GM13976 (cell line): ENCODE data around the gene SNX13.

ENCODE experiments used
- DNase-seq: peaks from one replicate; pipeline ENCODE4 v3.0.0; 2012; ENCODE audit warnings: low spot score
- CTCF ChIP-seq: IDR thresholded peaks from 2 replicates; pipeline ENCODE4 v1.5.1; 2012; ENCODE audit warnings: borderline replicate concordance, mild to moderate bottlenecking; ENCODE audit not compliant: insufficient read depth; ENCODE audit errors: extremely low read depth, missing control alignments, control extremely low read depth
- in situ Hi-C: fragments of 300-500 bp; cut with MboI; formaldehyde crosslinking; loops from one replicate; pipeline ENCODE4 v1.12.0; 2022; ENCODE audit warnings: low sequenced_read_pairs, mixed read lengths, inconsistent platforms; ENCODE audit not compliant: unreplicated experiment

Gene SNX13

GRCh38 chr7:17832820-17833355 lies 107.4 kb downstream of the SNX13 start:
- no peak for TF ChIP-seq CTCF
- in situ Hi-C loops = no loop called here
- no peak for DNase-seq

- DNase-seq = no peak
- in situ Hi-C loops = no loop called here
- no peak for TF ChIP-seq CTCF
These were observed 108.1 kb downstream of the SNX13 start for GRCh38 chr7:17832242-17832641.

GRCh38 chr7:17830206-17830605 lies 110.1 kb downstream of the SNX13 start:
- no peak for DNase-seq
- in situ Hi-C loops = no loop called here
- TF ChIP-seq CTCF = no peak

GRCh38 chr7:17829001-17829400 lies 111.3 kb downstream of the SNX13 start:
- in situ Hi-C loops = no loop called here
- no peak for TF ChIP-seq CTCF
- no peak for DNase-seq

- in situ Hi-C loops = no loop called here
- no peak for TF ChIP-seq CTCF
- no peak for DNase-seq
These were observed 117.6 kb downstream of the SNX13 start for GRCh38 chr7:17822547-17823173.

- in situ Hi-C loops = no loop called here
- TF ChIP-seq CTCF = no peak
- no peak for DNase-seq
These were observed 123.4 kb downstream of the SNX13 start for GRCh38 chr7:17816903-17817302.

GRCh38 chr7:17815318-17815717 lies 125.0 kb downstream of the SNX13 start:
- in situ Hi-C loops = no loop called here
- DNase-seq = no peak
- TF ChIP-seq CTCF = no peak
